ENCODE data around the gene TMBIM6.

- TF ChIP-seq CTCF (IDR thresholded peaks at IDR 0.05) (no peak), POLR2A (IDR thresholded peaks at IDR 0.05) (no peak)
Observed at GRCh38 chr12:49804821-49805220, 63.5 kb downstream of the TMBIM6 start.
